Prostate gland (tissue), 2 donors: ENCODE measurements around the gene TAGLN.

ENCODE experiments used
- POLR2A ChIP-seq: fragments of 450-650 bp; IDR thresholded peaks from one replicate; pipeline ENCODE4 v1.6.1; 2016; ENCODE audit warnings: antibody characterized with exemption, mild to moderate bottlenecking
- TF ChIP-seq, protein P1 (sequence below), 4 experiments: fragments of 200-600 bp in 2 of 4; fragments of 450-650 bp in 2 of 4; sonication (generic) in 2 of 4; IDR thresholded peaks; 1 replicate in 3 of 4; 2 replicates in 1 of 4; pipeline ENCODE4 v1.5.1; 2016 to 2019; ENCODE audit warnings: antibody characterized with exemption in 4 of 4, mild to moderate bottlenecking in 2 of 4, moderate library complexity in 2 of 4

GRCh38 chr11:117172724-117173421, 26.3 kb upstream of the TAGLN start:
- TF ChIP-seq POLR2A, result no peak
- TF ChIP-seq, protein P1, sequence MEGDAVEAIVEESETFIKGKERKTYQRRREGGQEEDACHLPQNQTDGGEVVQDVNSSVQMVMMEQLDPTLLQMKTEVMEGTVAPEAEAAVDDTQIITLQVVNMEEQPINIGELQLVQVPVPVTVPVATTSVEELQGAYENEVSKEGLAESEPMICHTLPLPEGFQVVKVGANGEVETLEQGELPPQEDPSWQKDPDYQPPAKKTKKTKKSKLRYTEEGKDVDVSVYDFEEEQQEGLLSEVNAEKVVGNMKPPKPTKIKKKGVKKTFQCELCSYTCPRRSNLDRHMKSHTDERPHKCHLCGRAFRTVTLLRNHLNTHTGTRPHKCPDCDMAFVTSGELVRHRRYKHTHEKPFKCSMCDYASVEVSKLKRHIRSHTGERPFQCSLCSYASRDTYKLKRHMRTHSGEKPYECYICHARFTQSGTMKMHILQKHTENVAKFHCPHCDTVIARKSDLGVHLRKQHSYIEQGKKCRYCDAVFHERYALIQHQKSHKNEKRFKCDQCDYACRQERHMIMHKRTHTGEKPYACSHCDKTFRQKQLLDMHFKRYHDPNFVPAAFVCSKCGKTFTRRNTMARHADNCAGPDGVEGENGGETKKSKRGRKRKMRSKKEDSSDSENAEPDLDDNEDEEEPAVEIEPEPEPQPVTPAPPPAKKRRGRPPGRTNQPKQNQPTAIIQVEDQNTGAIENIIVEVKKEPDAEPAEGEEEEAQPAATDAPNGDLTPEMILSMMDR (IDR thresholded peaks at IDR 0.05), result no peak
